ENCODE results near the gene REEP5. TPM values are rescaled to one million over a fixed set of nuclear protein-coding genes. Genes with fewer than 3 reads are reported as not detected.

REEP5 gene
- total and polyA plus RNA-seq, 4 experiments from 2014 or later, result 55.6 to 117 (median 87.0) TPM

GRCh38 chr5:112933105-112933504 is 11.1 kb upstream of the REEP5 start:
- Mint-ChIP-seq H3K27ac (no peak overlapping the region), H3K4me3 (no peak overlapping the region), H3K9me3 (no peaks in the 10 kb centered on the region), H3K27me3 (no peaks in the 10 kb centered on the region), H3K4me1 (peaks cover 30 to 48% (median 37%) of the 10 kb centered on the region in 4 donors), H3K36me3 (no peaks in the 10 kb centered on the region)
- H3K27me3 ChIP-seq (ENCODE audit: insufficient read depth, low read length), result no peaks in the 10 kb centered on the region
- H3K36me3 ChIP-seq (ENCODE audit: insufficient read depth, low read length), result no peaks in the 10 kb centered on the region
- H3K4me3 ChIP-seq (ENCODE audit: low read length in 2 of 2), result no peak overlapping the region
- CTCF ChIA-PET (ENCODE audit: partially characterized antibody), result no interaction called here
- intact Hi-C loops (cut with micrococcal nuclease), result no loop called here
- no peaks in the 10 kb centered on the region for H3K9me3 ChIP-seq (ENCODE audit: control insufficient read depth in 1 of 2, low read length in 2 of 2)
- H3K4me1 ChIP-seq (ENCODE audit: insufficient read depth, low read length), result peaks cover 39% of the 10 kb centered on the region
- H3K27ac ChIP-seq (ENCODE audit: low read depth, low read length), result no peak overlapping the region
- POLR2A ChIA-PET (ENCODE audit: partially characterized antibody), result no interaction called here
- DNase-seq, result no peak

DNA sequence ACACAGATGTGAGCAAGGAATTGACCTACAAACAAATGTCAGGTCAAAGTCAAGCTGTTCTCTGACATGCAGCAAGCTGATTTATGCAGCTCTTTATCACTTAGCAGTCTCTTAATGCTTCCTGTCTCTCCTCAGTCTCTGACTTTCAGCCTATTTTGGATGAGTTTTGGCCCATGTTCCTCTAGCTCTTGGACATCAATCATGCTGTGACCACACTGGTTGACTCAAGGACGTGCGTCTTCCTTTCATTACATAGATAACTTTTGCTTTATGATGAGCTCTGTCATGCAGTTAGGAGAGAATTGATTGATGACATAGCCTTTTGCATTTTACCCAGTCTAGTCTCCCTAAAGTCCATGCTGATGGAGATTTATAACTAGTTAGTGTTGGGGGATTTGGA is 9.4 kb upstream of the REEP5 start:
- intact Hi-C loops (cut with micrococcal nuclease), result no loop called here
- DNase-seq, result no peak
- no peak overlapping the region for H3K27ac ChIP-seq (ENCODE audit: low read depth, low read length)
- ChIA-PET POLR2A (ENCODE audit: partially characterized antibody) (interaction anchor here (1.0 to 1.2 kb wide), 2 partner anchors 10 to 224 kb away, joined by 3 to 4 read pairs; partner anchors contain the start of gene REEP5), CTCF (ENCODE audit: partially characterized antibody) (interaction anchor here (0.5 to 2.7 kb wide), 4 partner anchors 8 to 83 kb away, joined by 3 to 17 read pairs (median 4); partner anchors contain the start of gene REEP5)
- H3K9me3 ChIP-seq (ENCODE audit: control insufficient read depth in 1 of 2, low read length in 2 of 2), result no peaks in the 10 kb centered on the region
- no peak overlapping the region for H3K4me3 ChIP-seq (ENCODE audit: low read length in 2 of 2)
- peaks cover 35 to 61% (median 46%) of the 10 kb centered on the region in 4 donors for H3K4me1 Mint-ChIP-seq
- no peaks in the 10 kb centered on the region for H3K9me3 Mint-ChIP-seq
- H3K27ac Mint-ChIP-seq, result peak overlapping the region in 3 of 7 donors; percentile 1 to 76 (median 23)
- no peaks in the 10 kb centered on the region for H3K27me3 ChIP-seq (ENCODE audit: insufficient read depth, low read length)
- no peaks in the 10 kb centered on the region for H3K36me3 Mint-ChIP-seq
- peaks cover 55% of the 10 kb centered on the region for H3K4me1 ChIP-seq (ENCODE audit: insufficient read depth, low read length)
- H3K4me3 Mint-ChIP-seq, result no peak overlapping the region
- no peaks in the 10 kb centered on the region for H3K27me3 Mint-ChIP-seq
- no peaks in the 10 kb centered on the region for H3K36me3 ChIP-seq (ENCODE audit: insufficient read depth, low read length)

GRCh38 chr5:112930082-112930344 is 8.0 kb upstream of the REEP5 start:
- intact Hi-C loops (cut with micrococcal nuclease), result loop anchor here (1.0 kb wide), 1 partner anchor 8 kb away; the partner anchor contains the start of gene REEP5
- Histone ChIP-seq H3K27ac (ENCODE audit: low read depth, low read length) (no peak overlapping the region), H3K9me3 (ENCODE audit: control insufficient read depth in 1 of 2, low read length in 2 of 2) (no peaks in the 10 kb centered on the region), H3K36me3 (ENCODE audit: insufficient read depth, low read length) (no peaks in the 10 kb centered on the region), H3K4me3 (ENCODE audit: low read length in 2 of 2) (no peak overlapping the region), H3K27me3 (ENCODE audit: insufficient read depth, low read length) (no peaks in the 10 kb centered on the region), H3K4me1 (ENCODE audit: insufficient read depth, low read length) (peaks cover 55% of the 10 kb centered on the region)
- ChIA-PET CTCF (ENCODE audit: partially characterized antibody) (interaction anchor here (0.7 to 2.7 kb wide), 5 partner anchors 9 to 82 kb away, joined by 3 to 17 read pairs (median 3); partner anchors contain the start of gene REEP5), POLR2A (ENCODE audit: partially characterized antibody) (interaction anchor here (0.6 to 1.9 kb wide), 7 partner anchors 9 to 222 kb away, joined by 3 to 8 read pairs (median 5); partner anchors contain the start of genes DCP2, REEP5 and SRP19)
- H3K36me3 Mint-ChIP-seq, result no peaks in the 10 kb centered on the region
- no peaks in the 10 kb centered on the region for H3K9me3 Mint-ChIP-seq
- peaks cover 36 to 61% (median 46%) of the 10 kb centered on the region in 4 donors for H3K4me1 Mint-ChIP-seq
- peak overlapping the region; percentile 2 to 80 (median 72) for H3K4me3 Mint-ChIP-seq
- DNase-seq, result peak; percentile 55 to 76 (median 69)
- H3K27me3 Mint-ChIP-seq, result no peaks in the 10 kb centered on the region
- H3K27ac Mint-ChIP-seq, result peak overlapping the region in 6 of 7 donors; percentile 5 to 83 (median 18)

GRCh38 chr5:112929336-112930081 is 7.5 kb upstream of the REEP5 start:
- H3K9me3 Mint-ChIP-seq, result no peaks in the 10 kb centered on the region

DNA sequence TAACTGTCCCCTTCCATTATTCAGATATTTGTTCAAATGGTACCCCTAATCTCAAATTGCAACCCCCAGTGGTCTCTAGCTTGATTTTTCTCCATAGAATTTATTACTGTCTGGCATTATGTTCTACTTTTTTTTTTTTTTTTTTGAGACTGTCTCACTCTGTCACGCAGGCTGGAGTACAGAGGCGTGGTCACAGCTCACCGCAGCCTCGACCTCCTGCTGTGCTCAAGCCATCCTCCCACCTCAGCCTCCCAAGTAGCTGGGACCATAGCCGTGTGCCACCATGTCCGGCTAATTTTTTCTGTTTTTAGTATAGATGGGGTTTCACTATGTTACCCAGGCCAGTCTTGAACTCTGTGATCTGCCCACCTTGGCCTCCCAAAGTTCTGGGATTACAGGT is 2.0 kb upstream of the REEP5 start:
- Mint-ChIP-seq H3K27ac (peak overlapping the region; percentile 86 to 97 (median 94)), H3K36me3 (peaks cover 2 to 15% of the 10 kb centered on the region in 2 donors), H3K4me1 (peaks cover 46 to 76% (median 55%) of the 10 kb centered on the region in 4 donors), H3K4me3 (peak overlapping the region; percentile 76 to 95 (median 85)), H3K9me3 (no peaks in the 10 kb centered on the region), H3K27me3 (no peaks in the 10 kb centered on the region)
- intact Hi-C loops (cut with micrococcal nuclease), result loop anchor here (2.0 to 5.0 kb wide), 4 partner anchors 45 to 588 kb away; partner anchors contain the start of genes DCP2 and YTHDC2
- peak overlapping the region in 1 of 2 donors; percentile 78 for H3K4me3 ChIP-seq (ENCODE audit: low read length in 2 of 2)
- no peaks in the 10 kb centered on the region for H3K27me3 ChIP-seq (ENCODE audit: insufficient read depth, low read length)
- POLR2A ChIA-PET (ENCODE audit: partially characterized antibody), result interaction anchor here (1.3 to 6.2 kb wide), 2 partner anchors 45 to 52 kb away, joined by 4 to 53 read pairs; partner anchors contain the start of gene DCP2
- H3K27ac ChIP-seq (ENCODE audit: low read depth, low read length), result no peak overlapping the region
- H3K36me3 ChIP-seq (ENCODE audit: insufficient read depth, low read length), result no peaks in the 10 kb centered on the region
- CTCF ChIA-PET (ENCODE audit: partially characterized antibody), result interaction anchor here (1.2 to 8.1 kb wide), 9 partner anchors 11 to 372 kb away, joined by 3 to 76 read pairs (median 4); partner anchors contain the start of gene SRP19
- peaks cover 69% of the 10 kb centered on the region for H3K4me1 ChIP-seq (ENCODE audit: insufficient read depth, low read length)
- DNase-seq, result no peak
- no peaks in the 10 kb centered on the region for H3K9me3 ChIP-seq (ENCODE audit: control insufficient read depth in 1 of 2, low read length in 2 of 2)

More at GRCh38 chr5:112929336-112930081, 7.5 kb upstream of the REEP5 start:
- intact Hi-C loops (cut with micrococcal nuclease), result loop anchor here (1.0 kb wide), 1 partner anchor 7 kb away; the partner anchor contains the start of gene REEP5
- Histone ChIP-seq H3K4me1 (ENCODE audit: insufficient read depth, low read length) (peaks cover 55% of the 10 kb centered on the region), H3K27ac (ENCODE audit: low read depth, low read length) (peak overlapping the region; percentile 26), H3K9me3 (ENCODE audit: control insufficient read depth in 1 of 2, low read length in 2 of 2) (no peaks in the 10 kb centered on the region), H3K36me3 (ENCODE audit: insufficient read depth, low read length) (no peaks in the 10 kb centered on the region), H3K27me3 (ENCODE audit: insufficient read depth, low read length) (no peaks in the 10 kb centered on the region), H3K4me3 (ENCODE audit: low read length in 2 of 2) (no peak overlapping the region)
- Mint-ChIP-seq H3K36me3 (no peaks in the 10 kb centered on the region), H3K4me1 (peaks cover 36 to 61% (median 46%) of the 10 kb centered on the region in 4 donors), H3K27me3 (no peaks in the 10 kb centered on the region), H3K27ac (peak overlapping the region; percentile 57 to 94 (median 78)), H3K4me3 (peak overlapping the region; percentile 41 to 83 (median 74))
- ChIA-PET POLR2A (ENCODE audit: partially characterized antibody) (interaction anchor here (0.6 to 1.9 kb wide), 7 partner anchors 8 to 222 kb away, joined by 3 to 8 read pairs (median 5); partner anchors contain the start of genes DCP2, REEP5 and SRP19), CTCF (ENCODE audit: partially characterized antibody) (interaction anchor here (0.9 to 2.7 kb wide), 4 partner anchors 8 to 81 kb away, joined by 3 to 17 read pairs (median 4); partner anchors contain the start of gene REEP5)
- no peak for DNase-seq

GRCh38 chr5:112923148-112923917 is 1.3 kb upstream of the REEP5 start:
- Histone ChIP-seq H3K27ac (ENCODE audit: low read depth, low read length) (peak overlapping the region; percentile 46), H3K4me1 (ENCODE audit: insufficient read depth, low read length) (peaks cover 69% of the 10 kb centered on the region), H3K9me3 (ENCODE audit: control insufficient read depth in 1 of 2, low read length in 2 of 2) (no peaks in the 10 kb centered on the region), H3K36me3 (ENCODE audit: insufficient read depth, low read length) (no peaks in the 10 kb centered on the region), H3K27me3 (ENCODE audit: insufficient read depth, low read length) (no peaks in the 10 kb centered on the region), H3K4me3 (ENCODE audit: low read length in 2 of 2) (peak overlapping the region in 1 of 2 donors; percentile 78)
- POLR2A ChIA-PET (ENCODE audit: partially characterized antibody), result interaction anchor here (0.8 to 6.2 kb wide), 9 partner anchors 35 to 99 kb away, joined by 3 to 53 read pairs (median 4); partner anchors contain the start of genes DCP2 and SRP19
- H3K27ac Mint-ChIP-seq, result peak overlapping the region; percentile 86 to 97 (median 94)
- peaks cover 47 to 76% (median 56%) of the 10 kb centered on the region in 4 donors for H3K4me1 Mint-ChIP-seq
- H3K9me3 Mint-ChIP-seq, result no peaks in the 10 kb centered on the region
- intact Hi-C loops (cut with micrococcal nuclease), result loop anchor here (2.0 to 5.0 kb wide), 4 partner anchors 45 to 589 kb away; partner anchors contain the start of genes DCP2 and YTHDC2
- peaks cover 8 to 21% of the 10 kb centered on the region in 2 donors for H3K36me3 Mint-ChIP-seq
- peak overlapping the region; percentile 76 to 95 (median 85) for H3K4me3 Mint-ChIP-seq
- CTCF ChIA-PET (ENCODE audit: partially characterized antibody), result interaction anchor here (0.6 to 8.1 kb wide), 24 partner anchors 8 to 370 kb away, joined by 3 to 76 read pairs (median 4); partner anchors contain the start of genes DCP2 and SRP19
- DNase-seq, result peak; percentile 53 to 68 (median 61)
- no peaks in the 10 kb centered on the region for H3K27me3 Mint-ChIP-seq
